GM19043 (cell line): ENCODE measurements around the gene NLRP8.
"Not testable (repeated sequence)": the region's sequence is repeated elsewhere in the genome, so short reads cannot be mapped to it uniquely, and the experiment has no call there.

ENCODE experiments used
- ATAC-seq: cut with Tn5 transposase; IDR thresholded peaks from one replicate; pipeline ENCODE4 v1.9.1; 2021; ENCODE audit warnings: low read depth; ENCODE audit not compliant: unreplicated experiment

The NLRP8 gene

GRCh38 chr19:55947532-55947931 lies at the start of gene NLRP8:
TSS of gene NLRP8 (plus strand) at chr19:55947832.
- ATAC-seq, result no peak

- no peak for ATAC-seq
These were observed 48.7 kb upstream of the NLRP8 start for GRCh38 chr19:55898911-55899310.

- no peak for ATAC-seq
These were observed 46.1 kb upstream of the NLRP8 start for GRCh38 chr19:55901369-55902079.

GRCh38 chr19:55902080-55902751 lies 45.4 kb upstream of the NLRP8 start:
- ATAC-seq, result no peak

- no peak for ATAC-seq
These were observed 40.3 kb upstream of the NLRP8 start for GRCh38 chr19:55907286-55907685.

- ATAC-seq, result no peak
These were observed 39.9 kb upstream of the NLRP8 start for GRCh38 chr19:55907746-55908145.

GRCh38 chr19:55909801-55910200 lies 37.8 kb upstream of the NLRP8 start:
- no peak for ATAC-seq

- no peak for ATAC-seq
These were observed 34.7 kb upstream of the NLRP8 start for GRCh38 chr19:55912916-55913315.

GRCh38 chr19:55913643-55914268 lies 33.9 kb upstream of the NLRP8 start:
- no peak for ATAC-seq

GRCh38 chr19:55923556-55923955 lies 24.1 kb upstream of the NLRP8 start:
- no peak for ATAC-seq

- ATAC-seq, result no peak
These were observed 19.6 kb upstream of the NLRP8 start for GRCh38 chr19:55927991-55928390.

GRCh38 chr19:55929258-55929657 lies 18.4 kb upstream of the NLRP8 start:
- not testable (repeated sequence) for ATAC-seq

GRCh38 chr19:55930996-55931515 lies 16.6 kb upstream of the NLRP8 start:
- no peak for ATAC-seq

GRCh38 chr19:55931936-55932386 lies 15.7 kb upstream of the NLRP8 start, which contains the start of gene NLRP13:
TSS of gene NLRP13 (minus strand) at chr19:55932336. CDS start at chr19:55932311, 25 bp downstream.
- ATAC-seq, result no peak

- no peak for ATAC-seq
These were observed 12.4 kb upstream of the NLRP8 start for GRCh38 chr19:55935206-55935605.

GRCh38 chr19:55939206-55939605 lies 8.4 kb upstream of the NLRP8 start:
- no peak for ATAC-seq

GRCh38 chr19:55940306-55940705 lies 7.3 kb upstream of the NLRP8 start:
- ATAC-seq, result no peak

- not testable (repeated sequence) for ATAC-seq
These were observed 2.9 kb downstream of the NLRP8 start for GRCh38 chr19:55950566-55950965.

- ATAC-seq, result no peak
These were observed 8.8 kb downstream of the NLRP8 start for GRCh38 chr19:55956431-55956830.

- ATAC-seq, result no peak
These were observed 10.7 kb downstream of the NLRP8 start for GRCh38 chr19:55958356-55958755.

GRCh38 chr19:55959996-55960675 lies 12.5 kb downstream of the NLRP8 start:
- no peak for ATAC-seq
